Ishikawa (cell line): ENCODE results near the gene CAMSAP3.

ENCODE experiments used
- CEBPB ChIP-seq: IDR thresholded peaks from 2 replicates; pipeline ENCODE4 v1.6.1; 2012
- EP300 ChIP-seq: IDR thresholded peaks from 2 replicates; pipeline ENCODE4 v1.6.1; 2012; ENCODE audit warnings: borderline replicate concordance
- REST ChIP-seq: IDR thresholded peaks from 2 replicates; pipeline ENCODE4 v1.6.1; 2012; ENCODE audit warnings: low read depth, mild to moderate bottlenecking
- YY1 ChIP-seq: IDR thresholded peaks from 2 replicates; pipeline ENCODE4 v1.6.1; 2012; ENCODE audit warnings: low read depth
- TF ChIP-seq, protein P1 (sequence below): IDR thresholded peaks from 2 replicates; pipeline ENCODE4 v1.6.1; 2012

DNA sequence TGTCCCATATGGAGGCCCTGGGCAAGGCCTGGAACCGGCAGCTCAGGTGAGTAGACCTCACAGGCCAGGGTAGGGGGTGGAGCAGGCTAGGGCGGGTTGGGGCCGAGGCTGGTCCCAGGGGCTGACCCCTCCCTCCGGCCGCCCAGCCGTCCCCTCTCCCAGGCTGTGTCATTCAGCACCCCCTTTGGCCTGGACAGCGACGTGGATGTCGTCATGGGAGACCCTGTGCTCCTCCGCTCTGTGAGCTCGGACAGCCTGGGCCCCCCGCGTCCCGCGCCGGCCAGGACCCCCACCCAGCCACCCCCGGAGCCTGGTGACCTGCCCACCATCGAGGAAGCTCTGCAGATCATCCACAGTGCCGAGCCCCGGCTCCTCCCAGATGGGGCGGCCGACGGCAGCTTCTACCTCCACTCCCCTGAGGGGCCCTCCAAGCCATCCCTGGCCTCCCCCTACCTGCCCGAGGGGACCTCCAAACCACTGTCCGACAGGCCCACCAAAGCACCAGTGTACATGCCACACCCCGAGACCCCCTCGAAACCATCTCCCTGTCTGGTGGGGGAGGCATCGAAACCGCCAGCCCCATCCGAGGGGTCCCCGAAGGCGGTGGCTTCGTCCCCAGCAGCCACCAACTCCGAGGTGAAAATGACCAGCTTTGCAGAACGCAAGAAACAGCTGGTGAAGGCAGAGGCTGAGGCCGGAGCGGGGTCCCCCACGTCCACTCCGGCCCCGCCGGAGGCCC, 16.0 kb downstream of the CAMSAP3 start:
- TF ChIP-seq YY1 (no peak), REST (peak; percentile 80), CEBPB (no peak), EP300 (no peak)
- TF ChIP-seq, protein P1, sequence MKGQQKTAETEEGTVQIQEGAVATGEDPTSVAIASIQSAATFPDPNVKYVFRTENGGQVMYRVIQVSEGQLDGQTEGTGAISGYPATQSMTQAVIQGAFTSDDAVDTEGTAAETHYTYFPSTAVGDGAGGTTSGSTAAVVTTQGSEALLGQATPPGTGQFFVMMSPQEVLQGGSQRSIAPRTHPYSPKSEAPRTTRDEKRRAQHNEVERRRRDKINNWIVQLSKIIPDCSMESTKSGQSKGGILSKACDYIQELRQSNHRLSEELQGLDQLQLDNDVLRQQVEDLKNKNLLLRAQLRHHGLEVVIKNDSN = no peak
